GM19324 (cell line): ENCODE data around the gene AKAP8L.

Experiments used
- ATAC-seq: cut with Tn5 transposase; IDR thresholded peaks from one replicate; pipeline ENCODE4 v1.9.1; 2021; ENCODE audit warnings: mild to moderate bottlenecking, moderate library complexity; ENCODE audit not compliant: unreplicated experiment, low FRiP score

Gene AKAP8L

DNA sequence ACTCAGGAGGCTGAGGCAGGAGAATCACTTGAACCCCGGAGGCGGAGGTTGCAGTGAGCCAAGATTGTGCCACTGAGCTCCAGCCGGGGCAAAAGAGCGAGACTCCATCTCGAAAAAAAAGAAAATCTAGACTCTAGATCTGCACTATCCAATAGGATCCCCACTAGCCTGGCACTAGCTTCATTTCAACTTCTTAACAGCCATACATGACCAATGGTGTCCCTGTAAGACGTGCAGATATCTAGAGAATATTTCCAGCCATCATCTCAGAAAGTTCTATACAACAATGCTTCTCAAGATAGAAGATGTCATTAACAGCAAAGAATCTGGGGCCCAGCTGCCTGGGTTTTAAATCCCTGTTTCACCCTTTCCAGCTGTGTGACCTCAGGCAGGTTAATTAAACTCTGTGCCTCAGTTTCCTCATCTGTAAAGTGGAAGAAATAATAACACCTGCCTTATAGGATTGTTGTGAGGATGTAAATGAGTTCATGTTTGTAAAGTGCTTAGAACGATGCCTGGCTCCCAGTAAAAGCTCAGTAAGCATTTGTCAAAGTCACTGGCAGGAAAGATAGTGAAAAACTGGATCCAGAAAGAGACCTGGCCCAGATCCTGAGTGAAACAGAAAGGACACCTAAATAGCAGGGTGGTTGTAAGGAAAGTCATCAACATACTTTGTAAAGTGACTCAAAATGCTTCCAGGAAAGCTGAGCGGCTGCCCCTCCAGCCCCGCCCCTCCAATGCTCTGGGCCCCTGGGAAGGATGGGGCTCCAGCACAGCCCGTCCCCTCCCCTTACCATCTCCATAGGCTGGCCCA is 17.4 kb upstream of the AKAP8L start:
- ATAC-seq, result no peak

DNA sequence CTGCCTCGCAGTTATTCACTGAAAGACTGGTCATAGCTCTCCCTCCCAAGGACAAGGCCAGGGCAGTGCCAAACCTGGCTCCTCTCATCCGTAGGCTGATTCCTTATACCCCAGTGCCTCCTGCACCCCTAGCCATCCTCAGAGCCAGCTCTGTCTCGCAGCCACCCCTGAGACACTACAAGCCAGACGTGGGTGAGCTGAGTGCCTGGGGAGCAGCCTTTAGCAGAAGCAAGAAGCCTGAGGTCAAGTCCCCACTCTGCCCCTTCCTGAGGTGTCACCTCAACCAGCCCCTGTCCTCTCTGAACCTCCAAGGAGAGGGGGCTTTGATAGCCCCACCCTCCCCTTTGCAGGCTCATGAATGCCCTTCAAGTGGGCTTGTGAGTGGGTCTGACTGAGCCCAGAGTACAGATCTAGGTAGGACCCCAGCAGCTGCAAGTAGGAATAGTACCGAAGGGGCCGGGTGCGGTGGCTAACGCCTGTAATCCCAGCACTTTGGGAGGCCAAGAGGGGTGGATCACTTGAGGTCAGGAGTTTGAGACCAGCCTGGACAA is 14.8 kb upstream of the AKAP8L start:
- no peak for ATAC-seq

DNA sequence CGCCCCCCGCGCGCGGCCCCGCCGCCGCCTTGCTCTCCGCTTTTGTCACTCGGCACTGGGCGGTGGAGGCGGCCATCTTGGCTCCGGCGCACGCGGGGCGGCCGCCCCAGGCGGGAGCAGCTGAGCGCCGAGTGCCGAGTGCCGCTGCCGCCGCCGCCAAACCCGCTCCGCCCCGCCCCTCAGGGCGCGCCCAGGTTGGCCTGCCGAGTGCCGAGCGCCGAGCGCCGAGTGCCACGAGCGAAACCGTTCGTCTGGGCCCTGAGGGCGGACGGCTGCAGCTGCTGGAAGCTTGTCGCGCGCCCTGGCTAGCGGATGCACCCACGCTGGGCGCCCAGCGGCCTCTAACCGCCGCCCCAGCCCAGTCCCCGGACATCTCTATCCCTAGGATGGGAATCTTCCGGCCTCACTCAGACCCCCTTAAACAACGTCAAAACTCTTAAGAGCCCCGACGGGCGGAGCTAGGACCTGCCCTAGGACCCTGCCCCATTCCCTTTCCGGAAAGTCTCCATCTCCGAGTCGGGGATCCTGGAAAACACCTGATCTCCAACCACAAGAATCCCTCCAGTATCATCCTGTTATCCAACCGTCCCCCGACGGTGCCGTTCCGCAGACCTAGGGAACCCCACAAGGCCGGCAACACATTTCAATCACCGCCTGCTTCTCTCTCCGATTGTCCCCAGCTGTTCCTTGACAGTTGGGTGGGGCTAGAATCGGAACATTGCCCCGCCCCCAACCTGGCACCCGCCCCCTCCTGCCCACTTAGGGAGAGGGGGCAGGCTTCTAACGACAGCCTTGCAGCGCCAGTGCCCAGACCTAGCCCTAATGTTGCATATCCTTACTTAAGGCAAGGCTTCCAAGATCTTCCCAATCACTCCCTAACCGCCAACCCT is 14.1 kb upstream of the AKAP8L start:
- peak; percentile 78 for ATAC-seq

DNA sequence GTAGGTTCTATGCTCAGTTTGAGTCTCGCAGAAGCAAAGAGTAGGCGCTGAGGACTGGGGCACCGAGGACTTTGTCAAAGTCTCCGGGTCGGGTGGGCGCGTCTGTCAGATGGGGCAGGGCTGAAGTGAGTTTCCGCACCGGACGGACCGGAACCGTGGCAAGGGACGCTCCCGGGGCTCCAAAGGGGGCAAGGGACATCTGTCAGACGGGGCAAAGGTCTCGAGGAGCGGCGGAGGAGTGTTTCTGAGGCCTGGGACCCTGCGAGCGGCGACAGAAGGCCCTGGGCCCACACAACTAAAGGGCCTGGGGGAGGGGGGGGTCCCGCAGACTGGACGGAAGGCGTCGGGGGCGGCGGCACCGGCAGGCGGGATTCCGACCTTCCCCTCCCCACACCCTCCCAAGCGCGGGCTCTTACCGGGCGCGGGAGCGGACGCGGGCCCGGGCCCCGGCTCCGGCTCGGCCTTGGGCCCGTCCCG is 13.3 kb upstream of the AKAP8L start:
- no peak for ATAC-seq

DNA sequence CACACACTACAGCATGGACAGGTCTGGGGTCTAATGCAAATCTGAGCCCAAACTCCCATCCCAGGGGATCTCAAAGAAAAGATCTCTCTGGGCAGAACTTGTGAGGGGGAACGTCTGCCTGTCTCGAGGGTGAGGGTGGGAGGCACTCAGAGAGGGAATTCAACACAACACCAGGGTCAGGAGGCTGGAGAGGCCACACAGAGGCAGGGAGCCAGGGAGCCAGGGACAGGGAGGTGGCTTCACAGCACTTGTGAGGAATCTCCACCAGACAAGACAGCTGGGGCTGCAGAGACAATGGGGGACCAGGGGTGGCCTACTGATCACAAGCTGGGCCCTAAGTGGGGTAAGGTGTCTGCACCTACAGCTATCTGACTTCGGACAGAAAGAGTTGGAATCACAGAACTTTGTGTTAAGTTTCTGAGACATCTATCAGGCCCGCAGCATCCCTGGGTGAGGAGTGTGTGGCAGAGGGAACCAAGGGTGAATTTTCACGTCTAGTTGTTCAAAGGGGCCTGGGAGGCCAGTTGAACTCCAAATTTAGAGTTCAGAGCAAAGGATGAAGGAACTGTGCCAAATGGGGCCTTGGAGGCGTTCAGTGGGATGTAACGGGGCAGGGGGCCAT is 12.7 kb upstream of the AKAP8L start:
- no peak for ATAC-seq

DNA sequence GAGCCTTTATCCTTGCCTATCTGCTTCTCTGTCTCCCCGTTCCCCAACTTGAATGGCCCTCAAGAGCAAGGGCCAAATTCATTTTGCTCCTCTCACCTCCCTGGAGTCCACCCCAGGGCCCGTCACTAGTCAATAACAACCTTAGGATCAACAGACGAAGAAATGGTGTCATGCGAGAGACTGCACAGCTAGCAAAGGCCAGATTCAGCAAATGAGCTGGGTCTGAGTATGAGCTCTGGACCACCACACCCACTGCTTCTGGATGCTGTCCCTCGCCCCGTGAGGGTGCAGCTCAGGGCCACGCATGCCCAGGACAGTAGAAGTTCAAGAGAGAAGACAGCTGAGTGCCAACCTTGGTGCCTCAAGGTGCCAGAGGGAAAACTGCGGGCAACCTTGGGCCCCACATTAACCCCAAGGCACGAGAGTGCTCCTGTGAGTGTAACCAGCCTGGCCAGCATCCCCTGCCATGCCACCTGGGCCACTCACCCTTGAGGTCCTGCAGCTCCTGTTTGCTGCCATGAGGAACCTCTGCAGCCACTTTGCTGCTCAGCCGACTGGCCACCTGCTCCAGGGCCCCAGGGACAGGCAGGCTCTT is 11.8 kb upstream of the AKAP8L start:
- no peak for ATAC-seq

DNA sequence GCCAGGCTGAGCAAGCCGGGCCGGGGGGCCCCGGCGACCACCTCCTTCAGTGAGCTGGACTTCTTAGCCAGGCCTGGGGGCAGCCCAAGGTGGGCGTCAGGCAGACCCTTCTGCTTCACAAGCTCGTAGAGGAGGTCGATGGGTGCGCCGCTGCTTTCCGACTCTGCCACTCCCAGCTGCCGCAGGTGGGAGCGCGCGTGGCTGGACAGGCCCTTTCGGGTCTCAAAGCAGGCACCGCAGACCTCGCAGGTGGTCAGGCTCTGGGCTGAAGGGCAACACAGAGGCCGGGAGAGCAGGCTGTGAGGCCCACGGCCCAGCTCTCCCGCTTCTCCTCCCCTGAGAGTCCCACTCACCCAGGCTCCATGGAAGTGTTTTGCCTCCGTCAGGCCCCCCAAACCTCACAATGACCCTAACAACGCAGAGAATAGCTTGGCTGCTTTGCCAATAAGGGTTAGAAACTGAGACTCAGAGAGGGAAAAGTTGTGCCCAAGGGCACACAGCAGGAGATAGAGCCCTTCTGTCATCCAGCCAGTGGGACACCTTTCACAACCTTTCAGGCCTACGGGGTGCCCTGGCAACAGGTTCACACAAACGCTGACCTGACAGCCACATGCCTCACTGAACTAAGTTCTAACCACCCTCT is 11.2 kb upstream of the AKAP8L start:
- no peak for ATAC-seq

DNA sequence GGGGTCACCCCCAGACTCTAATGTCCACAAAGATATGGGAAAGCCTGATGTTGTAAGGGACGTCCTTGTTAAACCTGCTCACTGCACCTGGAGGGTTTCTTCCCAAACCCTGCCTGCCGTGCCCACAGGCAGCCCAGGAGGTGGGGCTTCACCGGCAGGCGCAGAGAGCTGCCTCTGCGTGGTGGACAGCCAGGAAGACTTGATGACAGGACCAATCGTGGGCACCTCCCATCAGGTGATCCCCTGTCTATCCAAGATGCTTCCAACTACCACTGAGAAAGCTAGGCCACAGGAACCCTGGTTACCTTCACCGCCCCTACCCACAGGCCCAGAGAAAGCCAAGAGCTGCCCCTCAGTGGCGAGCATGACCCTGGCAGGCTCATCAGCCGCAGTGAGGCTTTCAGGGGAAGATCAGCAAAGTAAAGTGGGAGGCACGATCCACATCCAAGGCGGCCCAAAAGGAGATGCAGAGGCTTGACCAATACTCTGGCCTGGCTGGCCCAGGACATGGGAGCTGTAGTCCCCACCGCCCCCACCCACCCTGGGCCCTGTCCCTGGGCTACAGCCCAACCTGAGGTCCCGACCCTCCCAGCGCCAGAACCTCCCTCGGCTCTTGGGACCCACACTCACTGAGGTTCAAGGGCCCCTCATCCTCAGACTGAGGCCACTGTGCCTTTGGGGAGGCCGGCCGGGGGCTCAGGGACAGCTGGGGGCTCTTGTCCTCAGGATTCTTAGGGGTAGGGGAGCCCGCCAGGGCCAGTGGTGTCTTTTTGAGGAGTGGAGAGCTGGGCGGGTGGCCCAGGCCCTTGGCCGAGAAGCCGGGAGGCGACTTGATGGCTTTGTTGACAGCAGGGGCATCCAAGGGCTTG is 10.4 kb upstream of the AKAP8L start:
- ATAC-seq, result no peak

DNA sequence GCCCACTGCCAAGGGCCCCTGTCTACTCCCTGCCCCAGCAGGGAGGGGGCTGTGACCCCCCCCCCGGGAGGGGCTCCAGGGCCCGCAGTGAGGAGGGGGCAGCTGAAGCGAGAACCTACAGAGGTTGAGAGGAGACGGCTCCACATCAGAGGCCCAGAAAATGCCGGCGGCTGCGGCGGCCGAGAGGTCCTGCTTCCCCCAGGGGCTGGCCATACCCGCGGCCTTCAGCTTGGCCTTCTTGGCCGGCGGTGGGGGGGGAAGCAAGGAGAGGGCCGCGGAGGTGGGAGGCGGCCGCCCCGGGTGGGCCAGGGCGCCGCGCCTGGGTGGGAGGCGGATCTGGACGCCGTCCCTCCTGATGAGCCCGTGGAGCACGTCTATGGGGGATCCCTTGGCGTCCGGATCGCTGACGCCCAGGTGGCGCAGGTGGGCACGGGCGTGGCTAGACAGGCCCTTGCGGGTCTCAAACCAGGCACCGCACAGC is 9.2 kb upstream of the AKAP8L start:
- no peak for ATAC-seq

DNA sequence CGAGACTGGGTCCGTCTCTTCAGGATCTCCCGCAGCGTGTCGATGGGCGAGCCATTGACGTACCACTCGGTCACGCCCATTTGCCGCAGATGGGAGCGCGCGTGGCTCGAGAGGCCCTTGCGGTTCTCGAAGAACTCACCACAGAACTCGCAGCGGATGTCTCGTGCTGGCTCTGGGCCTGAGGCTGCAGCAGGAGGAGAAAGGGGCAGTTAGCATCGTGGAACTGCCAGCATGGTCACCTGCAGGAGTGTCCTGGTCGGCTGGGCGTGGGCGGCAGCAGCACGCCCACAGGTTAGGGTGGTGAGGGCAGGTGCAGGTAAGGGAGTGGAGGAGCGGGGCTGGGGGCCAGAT is 8.5 kb upstream of the AKAP8L start:
- ATAC-seq, result no peak

DNA sequence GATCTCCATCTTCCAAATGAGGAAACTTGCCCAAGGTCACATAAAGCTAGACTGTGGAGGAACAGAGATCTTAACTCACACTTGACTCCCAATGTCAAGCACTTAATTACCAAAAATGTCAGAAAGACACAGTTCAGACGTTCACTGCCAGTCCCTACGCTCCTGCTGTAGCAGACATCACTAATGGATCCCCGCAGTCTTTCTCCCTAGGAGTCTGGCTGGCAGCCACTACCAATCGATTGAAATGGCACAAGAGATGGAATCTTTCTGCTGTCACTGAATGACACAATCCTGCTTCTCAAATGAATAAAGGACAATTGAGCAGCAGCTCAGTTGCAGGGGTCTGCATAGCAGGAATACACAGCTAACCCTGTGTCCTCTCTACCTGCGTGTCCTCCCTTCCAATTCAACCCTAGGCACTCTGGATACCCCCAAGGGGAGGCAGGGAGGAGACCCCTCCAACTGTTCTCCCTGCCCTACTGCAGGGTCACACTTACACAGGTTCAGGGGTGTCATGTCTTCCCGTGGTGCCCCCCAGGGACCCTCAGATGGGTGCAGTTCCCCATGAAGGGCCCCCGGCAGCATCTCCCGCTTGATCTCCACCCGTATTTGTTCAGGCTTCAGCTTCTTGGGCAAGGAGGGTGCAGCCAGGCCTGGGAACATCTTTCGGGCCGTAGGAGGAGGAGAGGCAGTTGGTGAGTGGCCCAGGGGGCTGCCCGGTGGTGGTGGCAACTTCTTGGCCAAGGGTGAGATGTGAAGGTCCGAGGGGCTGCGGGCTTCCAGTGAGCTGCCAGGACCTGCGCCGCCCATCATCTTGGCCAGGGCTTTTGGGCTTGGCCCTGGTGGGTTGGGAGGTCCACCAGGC is 7.9 kb upstream of the AKAP8L start:
- no peak for ATAC-seq

DNA sequence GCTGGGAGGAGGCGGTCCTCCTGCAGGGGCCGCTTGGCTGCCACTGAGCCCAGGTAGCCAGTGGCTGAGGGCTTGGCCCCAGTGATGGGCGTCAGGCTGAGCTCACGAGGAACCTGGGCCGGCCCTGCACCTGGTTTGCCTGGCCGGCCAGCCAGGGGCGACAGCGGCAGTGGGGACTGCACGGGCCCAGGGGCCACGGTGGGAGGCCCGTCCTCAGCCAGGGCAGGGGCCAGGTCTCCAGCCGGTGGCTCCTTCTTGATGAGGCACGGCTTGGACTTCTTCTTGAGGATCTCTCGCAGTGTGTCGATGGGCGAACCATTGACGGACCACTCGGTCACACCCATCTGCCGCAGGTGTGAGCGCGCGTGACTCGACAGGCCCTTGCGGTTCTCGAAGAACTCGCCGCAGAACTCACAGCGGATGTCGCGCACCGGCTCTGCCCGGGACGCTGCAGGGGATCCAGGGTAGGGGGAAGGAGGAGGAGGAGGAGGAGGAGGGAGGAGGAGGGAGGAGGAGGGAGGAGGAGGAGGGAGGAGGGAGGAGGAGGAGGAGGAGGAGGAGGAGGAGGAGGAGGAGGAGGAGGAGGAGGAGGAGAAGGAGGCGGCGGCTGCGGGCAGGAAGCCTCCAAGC is 6.6 kb upstream of the AKAP8L start:
- no peak for ATAC-seq

DNA sequence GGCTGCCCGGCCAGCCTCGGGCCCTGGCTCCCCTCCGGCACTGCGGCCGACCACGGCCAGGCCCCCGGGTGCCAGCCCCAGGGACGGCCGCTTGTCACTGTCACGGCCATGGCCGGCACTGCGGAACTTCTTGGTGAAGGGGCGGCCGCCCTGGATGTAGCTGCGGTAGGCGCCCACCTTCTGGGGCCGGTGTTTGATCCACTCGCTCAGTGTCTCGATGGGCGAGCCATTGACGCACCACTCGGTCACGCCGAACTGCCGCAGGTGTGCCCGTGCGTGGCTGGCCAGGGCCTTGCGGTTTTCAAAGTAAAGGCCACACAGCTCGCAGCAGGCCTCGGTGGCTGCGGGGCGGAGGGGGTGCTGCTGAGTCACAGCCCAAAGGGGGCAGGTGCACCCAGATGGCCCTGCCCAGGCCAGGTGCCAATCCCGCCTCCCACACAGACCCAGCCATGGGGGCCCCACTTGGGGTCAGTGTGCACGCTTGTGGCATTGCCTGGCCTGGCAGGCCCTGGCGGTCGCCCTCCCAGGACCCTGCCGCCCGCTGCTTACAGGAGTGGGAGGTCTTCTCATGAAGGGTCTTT is 6.0 kb upstream of the AKAP8L start:
- no peak for ATAC-seq

DNA sequence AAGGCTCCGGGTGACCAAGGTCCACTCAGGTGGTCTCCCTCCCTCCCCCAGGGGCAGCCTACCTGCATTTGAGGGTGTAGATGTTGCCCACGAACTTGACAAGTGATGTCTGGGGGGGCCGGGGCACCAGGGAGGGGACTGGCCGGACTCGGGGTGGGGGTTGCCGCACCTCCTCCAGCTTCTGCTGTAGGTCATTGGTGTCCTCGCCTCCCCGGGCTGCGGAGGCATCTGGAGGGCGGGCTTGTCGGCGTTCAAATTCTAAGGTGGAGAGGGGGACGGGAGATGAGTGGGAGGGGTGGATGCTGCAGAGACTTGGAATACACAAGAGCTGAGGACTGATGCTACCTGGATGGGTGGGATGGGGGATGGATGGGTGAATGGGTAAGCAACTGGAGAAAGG is 5.3 kb upstream of the AKAP8L start:
- no peak for ATAC-seq

DNA sequence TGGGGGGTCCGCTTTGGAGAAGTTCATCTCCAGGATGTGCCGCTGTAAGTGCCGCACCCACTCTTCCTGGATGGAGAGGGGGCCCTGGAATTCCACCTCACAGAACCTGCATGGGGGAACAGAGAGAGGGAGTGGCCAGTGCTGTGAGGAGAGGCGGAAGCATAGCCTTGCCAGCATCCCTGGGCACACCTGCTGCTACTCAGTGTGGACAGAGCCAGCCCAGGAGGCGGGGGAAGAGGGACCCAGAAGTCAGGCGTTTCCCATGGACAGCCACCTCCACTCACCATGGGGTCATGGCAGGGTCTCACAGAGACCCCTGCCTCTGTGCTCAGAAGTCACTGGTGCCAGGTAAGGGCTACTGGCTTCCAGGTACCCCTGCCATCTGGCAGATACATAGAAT is 4.3 kb upstream of the AKAP8L start:
- ATAC-seq, result no peak

DNA sequence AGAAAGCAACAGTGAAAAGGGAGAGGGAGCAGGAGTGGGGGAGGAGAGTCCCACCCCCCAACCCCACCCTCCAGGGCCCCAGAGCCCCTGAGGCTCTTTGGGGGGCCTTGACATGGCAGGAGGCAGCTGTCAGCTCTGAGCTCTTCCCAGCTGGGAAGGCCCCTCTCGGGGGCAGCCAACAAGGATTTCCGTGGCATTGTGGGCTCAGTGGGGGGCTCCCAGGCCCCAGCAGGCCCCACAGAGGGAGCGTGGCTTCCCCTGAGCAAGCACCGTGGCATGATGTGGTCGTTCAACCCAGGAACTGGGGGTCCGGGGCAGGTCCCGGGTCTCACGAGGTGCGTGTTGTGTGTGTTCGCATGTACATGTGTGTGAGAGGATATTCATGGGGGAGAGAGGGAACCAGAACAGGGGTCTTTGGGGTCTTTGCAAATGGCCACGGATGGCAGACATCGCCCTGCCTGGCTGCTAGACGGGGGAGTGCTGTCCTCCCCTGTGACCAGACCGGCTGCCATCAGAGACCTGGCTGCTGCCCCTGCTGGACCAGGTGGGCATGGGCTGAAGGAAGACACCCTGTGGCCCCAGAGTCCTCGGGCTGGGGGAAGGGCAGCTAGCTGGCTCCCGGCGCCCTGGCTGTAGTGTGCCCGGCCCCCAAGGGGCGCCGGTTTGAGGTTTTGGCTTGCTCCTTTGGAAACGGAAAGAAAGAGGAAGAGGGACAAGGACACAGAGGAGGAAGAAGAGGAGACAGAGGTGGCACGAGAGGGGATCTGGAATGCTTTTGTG is 3.7 kb upstream of the AKAP8L start:
- ATAC-seq, result no peak
